SK-N-DZ (cell line): ENCODE results near the gene GJC3.
"Not testable (repeated sequence)": the region's sequence is repeated elsewhere in the genome, so short reads cannot be mapped to it uniquely, and the experiment has no call there.

ENCODE experiments used
- DNase-seq: peaks from one replicate; pipeline ENCODE4 v3.0.0-alpha.2; 2015; ENCODE audit warnings: low spot score

Gene GJC3

DNA sequence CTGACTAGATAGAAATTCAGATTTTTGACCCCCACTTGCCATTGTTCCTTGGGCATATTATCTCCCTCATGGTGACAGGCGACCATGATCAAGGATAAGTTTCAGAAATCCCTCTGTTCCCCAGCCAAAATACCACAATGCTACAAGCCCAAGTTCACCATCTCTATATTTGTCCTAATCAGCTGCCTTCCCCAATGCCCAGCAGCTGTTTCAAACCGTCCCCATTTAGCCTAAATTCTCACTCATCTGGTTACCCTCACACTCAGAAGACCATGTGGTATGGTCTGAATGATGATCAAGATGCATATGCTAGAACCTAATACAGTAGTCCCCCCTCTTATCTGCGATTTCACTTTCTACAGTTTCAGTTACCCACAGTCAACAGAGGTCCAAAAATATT, 956 bp upstream of the GJC3 start:
- DNase-seq, result no peak

DNA sequence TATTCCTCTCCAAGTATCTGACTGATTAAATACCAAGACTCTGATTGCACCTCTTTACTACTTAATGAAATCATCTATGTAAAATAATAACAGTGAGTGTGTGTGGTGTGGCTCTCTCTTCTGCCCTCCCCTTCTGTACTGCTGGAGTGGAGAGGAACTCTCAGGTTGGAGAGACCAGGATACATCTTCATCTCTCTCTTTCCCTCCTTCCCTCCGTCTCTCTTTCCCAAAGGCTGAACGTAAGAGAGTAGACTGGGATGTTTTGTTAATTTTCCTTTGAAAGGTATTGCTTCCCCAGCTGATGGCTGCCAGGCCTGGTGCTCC, 272 bp upstream of the GJC3 start:
- no peak for DNase-seq

DNA sequence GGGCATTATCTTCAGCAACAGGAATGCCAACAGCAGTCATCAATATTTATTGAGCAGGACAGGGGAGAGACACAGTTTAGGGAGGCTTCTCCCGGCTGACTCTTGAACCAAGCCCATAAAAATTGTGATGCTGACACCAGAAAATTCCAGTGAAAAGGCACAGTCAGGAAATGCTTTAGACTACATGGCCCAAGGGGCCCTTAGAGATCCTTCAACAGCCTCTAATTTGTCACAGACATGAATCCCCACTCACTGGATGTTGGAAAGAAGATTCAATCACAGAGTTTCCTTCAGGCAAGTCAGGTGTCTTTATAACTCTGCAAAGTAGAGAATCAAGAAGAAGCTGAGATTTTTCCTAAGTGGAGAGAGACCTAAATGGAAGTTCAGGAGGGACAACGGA, 1.2 kb downstream of the GJC3 start:
- DNase-seq, result no peak

DNA sequence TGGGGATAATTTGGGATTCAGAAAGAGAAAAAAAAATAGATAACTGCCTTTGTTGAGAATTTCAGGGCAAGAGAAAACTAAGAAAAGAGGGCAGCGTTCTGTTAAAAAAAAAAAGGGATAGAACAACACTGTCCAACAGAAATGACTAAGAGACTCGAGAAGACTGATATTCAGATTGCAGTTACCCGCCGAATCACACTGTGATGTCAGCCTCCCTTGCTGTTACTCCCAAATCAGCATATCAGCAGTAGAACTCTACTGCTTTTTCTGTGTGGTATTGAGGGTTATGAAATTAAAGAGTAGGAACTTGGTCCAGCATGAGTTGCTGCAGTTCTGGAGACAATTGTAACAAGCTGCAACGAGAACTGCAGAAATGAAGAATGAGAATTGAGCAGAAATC, 1.9 kb downstream of the GJC3 start:
- DNase-seq, result no peak

DNA sequence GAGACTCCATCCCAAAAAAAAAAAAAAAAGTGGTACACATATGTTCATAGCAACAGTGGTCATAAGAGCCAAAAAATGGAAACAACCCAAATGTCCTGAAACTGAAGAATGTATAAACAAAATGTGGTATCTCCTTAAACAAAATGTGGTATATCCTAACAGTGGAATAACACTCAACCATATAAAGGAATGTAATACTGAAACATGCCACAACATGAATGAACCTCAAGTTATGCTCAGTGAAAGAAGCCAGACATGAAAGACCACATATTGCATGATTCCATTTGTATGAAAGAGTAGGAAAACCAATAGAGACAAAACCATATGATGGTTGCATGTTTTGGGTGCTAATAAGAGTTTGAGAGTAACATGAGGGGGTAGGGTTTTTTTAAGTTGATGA, 3.1 kb downstream of the GJC3 start:
- no peak for DNase-seq

DNA sequence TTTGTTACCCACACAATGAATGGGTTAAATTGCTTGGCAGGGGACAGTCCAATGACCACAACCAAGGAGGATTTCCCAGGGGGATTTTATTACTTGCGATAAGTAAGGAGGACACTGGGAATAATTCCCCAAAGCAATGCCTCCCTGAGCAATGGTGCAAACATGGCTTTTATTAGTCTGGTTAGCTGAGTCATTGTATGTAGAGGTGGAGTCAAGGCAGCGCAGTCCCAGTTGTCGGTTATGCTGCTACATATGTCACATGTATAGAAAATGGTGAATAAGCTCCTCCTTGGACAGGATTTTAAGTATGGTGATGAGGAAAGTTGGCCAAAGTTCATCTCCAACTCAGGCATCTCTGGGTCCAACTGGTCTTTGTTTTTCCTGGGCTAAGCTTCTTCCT, 6.2 kb downstream of the GJC3 start:
- no peak for DNase-seq

DNA sequence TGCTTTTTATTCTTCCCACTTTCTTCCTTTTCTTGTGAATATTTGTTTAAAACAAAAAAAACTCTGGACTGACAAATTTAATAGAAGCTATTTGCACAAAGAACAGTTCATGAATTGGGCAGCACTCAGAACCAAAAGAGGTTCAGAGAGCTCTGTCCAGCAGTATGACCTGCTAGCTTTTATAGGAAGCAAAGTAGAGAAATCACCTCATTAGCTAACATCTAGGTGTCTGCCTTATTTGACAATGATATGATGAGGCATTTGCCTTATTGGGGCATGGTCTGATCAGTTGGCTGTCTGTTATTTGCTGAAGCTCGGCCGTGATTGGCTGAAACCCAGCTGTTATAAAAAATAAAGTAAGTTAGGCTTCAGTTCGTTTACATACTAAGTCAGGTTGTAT, 9.3 kb downstream of the GJC3 start:
- DNase-seq, result no peak

DNA sequence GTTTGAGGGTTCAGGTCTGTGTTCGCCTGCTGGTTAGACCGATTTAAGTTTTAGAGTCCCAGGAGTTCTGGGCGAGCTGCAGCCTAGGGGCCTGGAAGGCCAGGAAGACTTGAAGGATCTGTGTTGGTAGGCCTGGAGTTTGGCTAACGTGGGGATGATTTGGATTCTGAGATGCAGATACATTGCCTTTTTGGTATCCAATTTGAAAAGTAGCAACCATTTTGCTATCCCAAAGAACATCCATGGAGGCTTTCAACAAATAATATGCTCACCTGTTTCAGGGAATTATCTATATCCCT, 9.7 kb downstream of the GJC3 start:
- DNase-seq, result no peak

DNA sequence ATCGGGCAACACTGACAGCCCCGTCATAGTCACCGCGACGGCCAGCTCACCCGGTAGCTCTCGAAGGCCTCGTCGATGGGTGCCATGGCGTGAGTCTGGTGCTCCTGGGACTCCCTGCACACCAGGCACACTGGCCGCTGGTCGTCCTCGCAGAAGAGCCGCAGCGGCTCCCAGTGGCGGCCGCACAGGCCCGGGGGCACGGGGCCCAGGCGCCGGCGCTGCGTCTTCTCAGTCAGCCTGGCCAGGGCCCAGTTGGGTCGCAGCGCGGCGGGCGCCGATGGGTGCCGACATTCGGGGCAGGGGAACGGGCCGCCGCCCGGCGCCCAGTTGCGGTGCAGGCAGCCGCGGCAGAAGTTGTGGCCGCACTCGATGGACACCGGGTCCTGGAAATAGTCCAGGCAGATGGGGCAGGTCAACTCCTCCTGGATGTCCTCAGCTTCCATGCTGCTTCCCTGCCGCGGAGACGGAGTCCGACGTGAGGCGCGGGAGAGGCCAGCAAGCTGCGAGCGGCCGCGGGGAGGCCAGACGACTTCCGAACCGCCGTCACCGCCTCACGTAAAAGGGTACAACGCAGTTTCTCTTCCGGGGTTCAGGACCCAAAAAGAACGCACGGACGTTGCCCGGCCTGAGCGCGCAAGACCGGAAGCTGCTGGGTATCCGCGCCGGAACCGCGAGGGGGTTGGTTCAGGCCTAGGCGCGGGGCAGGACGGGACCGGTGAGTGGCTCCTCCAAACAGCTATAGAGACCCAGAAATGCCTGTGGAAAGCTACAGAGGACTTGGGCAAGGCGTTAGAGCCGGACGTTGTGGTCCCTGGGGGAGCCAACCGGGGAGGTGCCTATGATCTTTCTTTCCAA, 10.2 kb downstream of the GJC3 start, which contains the start of gene TRIM4:
TSS of gene TRIM4 (minus strand) at position 572 of the 855 bp plus-strand sequence. CDS start at position 443, 129 bp downstream.
- peak; percentile 88 for DNase-seq

DNA sequence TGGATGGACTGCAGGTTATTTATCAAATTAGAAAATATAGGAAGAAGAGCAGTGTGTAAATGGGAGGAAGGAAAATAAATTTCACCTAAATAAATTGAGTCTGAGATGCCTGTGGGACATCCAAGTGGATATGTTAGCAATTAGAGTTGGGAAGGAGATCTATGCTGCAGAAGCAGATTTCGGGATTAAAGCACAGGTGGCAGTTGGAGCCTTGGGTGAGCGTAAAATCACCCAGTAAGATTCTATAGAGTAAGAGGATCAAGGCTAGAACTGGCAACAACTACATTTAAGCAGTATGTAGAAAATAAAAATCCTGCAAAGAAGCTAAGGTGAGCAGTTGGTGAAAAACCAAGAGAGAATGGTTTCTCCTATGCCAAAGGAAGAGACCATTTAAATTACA, 18.4 kb downstream of the GJC3 start:
- DNase-seq, result no peak

DNA sequence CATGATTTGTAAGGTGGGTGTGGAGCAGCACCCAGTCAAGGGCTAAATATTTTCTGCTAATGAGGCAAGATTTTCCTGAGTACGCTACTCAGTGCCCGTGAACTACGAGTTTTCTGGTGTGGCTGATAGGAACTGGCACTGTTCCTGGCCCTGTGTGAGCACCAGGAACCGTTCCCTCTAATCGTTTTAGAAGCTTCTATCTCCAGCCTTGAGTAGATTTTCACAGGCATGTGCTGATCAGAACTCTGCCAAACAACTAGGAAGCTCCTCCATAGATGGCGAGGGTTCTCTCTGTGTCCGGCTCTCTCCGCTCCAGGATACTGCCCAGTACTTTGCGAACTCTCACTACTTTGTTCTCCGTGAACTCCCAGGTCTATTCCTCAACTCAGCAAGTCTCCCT, 27.8 kb downstream of the GJC3 start:
- DNase-seq, result no peak

DNA sequence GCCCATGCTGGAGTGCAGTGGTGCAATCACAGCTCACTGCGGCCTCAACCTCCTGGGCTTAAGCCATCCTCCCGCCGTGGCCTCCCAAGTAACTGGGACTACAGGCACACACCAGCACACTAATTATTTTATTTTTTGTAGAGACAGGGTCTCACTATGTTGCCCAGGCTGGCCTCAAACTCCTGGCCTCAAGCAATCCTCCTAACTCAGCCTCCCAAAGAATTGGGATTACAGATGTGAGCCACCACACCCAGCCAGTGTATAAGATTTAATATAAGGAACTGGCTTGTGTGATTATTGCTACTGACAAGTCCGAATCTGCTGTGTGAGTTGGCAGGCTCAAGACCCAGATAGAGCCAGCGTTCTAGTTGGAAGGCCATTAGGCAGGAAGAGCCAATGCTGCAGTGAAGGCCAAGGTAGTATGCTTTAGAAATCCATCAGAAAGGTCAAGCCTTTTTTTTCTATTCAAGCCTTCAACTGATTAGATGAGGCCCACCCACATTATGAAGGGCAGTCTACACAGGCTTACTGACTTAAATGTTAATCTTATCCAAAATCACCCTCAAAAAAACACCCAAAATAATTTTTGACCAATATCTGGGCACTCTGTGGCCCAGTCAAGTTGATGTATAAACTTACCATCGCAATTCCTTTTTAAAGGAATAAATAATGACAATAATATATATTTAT, 29.4 kb downstream of the GJC3 start:
- DNase-seq, result no peak

DNA sequence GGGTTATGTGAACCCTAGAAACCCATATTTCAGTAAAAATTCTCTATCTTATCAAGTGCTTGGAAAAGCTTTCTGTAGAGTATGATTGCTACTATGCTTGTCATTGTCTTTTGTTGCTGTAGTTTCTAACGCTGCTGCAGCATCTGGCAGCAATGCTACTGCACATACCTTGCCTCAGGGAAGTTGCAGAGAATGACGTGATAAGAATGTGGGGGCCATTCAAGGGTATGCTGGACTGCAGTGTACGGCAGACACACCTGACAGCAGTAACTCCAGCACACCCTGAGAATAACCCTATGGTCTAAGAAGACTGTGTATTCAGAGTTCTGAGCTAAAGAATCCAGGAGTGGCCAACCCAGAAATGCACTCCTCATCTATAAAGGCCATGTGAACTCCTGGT, 30.6 kb downstream of the GJC3 start:
- DNase-seq, result no peak

DNA sequence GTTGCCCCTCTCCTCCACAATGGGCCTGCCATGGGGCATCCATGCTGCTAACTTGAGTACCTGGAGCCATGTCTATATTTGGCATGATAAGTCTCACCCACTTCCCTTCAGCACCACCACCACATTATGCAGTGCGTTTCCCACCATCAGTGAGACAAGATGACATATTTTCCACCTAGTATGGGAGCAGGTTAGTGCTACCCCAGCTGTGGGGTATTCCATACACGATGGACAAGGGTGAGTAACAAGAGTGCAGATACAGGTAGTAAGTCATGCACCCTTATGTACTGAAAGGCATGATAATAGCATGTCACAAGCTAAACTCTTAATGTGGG, 31.4 kb downstream of the GJC3 start:
- no peak for DNase-seq

DNA sequence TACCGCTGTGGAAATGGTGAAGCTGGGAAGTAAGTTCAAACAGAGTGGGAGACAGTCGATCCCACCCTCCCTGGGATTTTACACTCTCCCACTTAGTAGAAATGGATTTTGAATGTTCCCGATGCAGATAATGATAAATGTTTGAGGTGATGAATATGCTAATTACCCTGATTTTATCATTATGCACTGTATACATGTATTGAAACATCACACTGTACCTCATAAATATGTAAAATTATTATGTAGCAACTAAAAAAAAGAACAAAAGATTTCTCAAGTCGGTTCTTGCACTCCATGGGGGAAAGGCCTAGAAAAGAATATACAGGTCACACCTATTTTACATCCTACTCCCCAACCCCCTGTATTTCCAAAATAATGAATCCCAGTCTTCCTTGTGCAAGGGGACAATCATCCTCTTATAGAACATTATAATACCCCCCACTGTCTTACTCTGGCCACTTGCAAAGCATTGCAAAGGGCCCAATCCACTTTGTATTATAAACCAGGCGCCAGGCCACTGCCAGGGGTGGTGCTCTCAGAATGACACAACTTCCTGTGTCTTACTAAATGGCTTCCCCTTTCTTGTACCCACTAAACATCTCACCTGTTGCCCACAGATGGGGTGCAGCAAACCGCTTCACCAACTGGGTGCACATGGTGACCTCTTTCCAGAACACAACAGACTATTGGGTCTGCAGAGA, 31.9 kb downstream of the GJC3 start:
- DNase-seq, result no peak

DNA sequence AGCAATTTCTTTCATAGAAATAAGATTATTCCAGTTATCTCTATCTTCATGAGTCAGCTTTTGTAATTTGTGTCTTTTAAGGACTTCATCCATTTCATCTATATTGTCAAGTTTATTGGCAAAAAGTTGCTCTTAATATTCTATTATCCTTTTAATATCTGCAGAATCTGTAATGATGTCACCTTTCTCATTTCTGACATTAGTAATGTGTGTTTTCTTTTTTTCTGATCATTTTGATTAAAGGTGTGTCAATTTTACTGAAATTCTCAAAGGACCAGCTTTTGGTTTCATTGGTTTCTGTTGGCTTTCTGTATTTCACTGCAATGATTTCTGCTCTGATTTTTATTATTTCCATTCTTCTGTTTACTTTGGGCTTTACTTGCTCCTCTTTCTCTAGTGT, 34.7 kb downstream of the GJC3 start:
- DNase-seq, result no peak

DNA sequence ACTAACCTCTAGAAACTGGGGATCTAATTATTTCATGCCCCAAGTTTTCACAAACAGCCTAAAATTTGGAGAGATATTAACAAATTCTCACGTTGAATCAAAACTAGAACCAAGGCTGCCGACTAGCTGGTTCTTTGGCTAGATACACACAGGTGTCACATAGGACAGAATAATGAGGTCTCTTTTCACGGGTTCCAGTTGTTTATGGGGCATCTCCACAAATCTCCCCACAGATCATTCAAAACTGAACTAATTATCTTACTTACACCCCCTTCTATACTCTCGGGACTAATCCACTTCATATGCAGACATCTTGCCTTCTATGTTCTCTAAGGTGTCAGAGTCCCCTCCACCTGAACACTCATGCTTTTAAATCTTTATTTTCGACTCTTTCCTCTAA, 36.1 kb downstream of the GJC3 start:
- DNase-seq, result no peak

DNA sequence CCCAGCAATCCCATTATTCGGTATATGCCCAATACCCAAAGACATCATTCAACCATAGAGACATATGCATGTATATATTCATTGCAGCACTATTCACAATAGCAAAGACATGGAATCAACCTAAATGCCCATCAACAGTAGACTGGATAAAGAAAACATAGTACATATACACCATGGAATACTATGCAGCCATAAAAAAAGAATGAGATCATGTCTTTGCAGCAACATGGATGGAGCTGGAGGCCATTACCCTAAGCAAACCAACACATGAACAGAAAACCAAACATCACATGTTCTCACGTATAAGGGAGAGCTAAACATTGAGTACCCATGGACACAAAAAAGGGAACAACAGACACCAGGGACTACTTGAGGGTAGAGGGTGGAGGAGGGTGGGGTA, 39.1 kb downstream of the GJC3 start:
- DNase-seq, result not testable (repeated sequence)

DNA sequence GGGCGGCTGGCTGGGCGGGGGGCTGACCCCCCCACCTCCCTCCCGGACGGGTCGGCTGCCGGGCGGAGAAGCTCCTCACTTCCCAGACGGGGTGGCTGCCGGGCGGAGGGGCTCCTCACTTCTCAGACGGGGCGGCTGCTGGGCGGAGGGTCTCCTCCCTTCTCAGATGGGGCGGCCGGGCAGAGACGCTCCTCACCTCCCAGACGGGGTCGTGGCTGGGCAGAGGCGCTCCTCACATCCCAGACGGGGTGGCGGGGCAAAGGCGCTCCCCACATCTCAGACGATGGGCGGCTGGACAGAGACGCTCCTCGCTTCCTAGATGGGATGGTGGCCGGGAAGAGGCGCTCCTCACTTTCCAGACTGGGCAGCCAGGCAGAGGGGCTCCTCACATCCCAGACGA, 41.1 kb downstream of the GJC3 start:
- DNase-seq, result not testable (repeated sequence)

DNA sequence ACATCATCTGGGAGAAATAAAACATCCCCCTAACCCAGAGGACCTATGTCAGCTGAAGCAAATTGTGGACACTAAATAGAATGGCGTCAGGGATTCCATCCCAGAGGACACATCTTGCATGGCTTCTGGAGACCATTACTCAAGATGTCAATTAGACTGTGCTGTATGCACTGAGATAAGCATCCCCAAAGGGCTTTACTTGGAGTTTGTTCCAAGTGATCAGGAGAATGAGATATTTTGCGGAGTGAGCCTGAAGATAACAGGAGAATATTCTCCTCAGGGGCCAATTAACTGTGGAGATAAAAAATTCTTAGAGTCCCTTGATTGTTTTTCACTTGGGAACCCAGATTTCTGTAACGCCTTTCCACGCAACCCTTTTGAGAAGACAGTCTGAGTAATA, 48.0 kb downstream of the GJC3 start:
- peak; percentile 9 for DNase-seq

DNA sequence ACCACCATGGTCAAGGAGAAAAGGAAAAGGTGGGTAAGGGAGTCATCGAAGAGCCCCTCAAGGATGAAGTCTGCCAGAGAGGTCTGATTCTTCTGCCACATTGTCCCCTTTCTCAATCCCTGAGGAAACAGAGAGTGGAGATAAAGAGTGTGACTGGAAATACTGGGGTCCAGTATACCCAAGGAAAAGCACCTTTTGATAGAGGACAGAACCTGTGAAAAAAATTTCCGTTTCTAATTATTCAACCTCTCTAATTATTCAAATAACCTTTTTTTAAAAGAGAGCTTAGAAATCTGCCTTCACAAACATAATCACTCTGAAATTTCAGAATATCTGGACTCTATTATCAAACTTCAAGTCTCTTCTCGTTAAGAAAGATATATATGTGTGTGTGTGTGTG, 52.5 kb downstream of the GJC3 start, which contains the start of gene OR2AE1:
TSS of gene OR2AE1 (minus strand) at position 101 of the 400 bp plus-strand sequence. CDS start at position 101, 0 bp downstream.
- DNase-seq, result no peak

DNA sequence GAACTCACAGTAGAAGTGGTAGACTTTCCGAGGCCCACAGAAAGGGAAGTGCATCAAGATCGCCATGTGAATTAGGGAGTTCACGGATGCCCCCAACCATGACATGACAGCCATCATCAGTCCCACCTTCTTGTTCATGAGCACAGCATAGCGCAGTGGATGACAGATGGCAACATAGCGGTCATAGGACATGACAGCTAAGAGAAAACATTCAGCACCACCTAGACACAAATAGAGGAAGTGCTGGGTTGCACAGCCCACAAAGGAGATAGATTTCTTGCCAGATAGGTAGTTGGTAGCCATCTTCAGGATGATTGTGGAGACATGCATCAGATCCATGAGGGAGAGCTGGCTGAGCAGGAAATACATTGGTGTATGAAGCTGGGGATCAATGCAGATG, 52.9 kb downstream of the GJC3 start:
- no peak for DNase-seq
